Stimulated activated CD8-positive, alpha-beta memory T cell treated with anti-CD3 and anti-CD28 coated beads, Interleukin-15, amount 100 ng/mL, for 48 hours (primary cell): ENCODE measurements around the gene NOSIP.

Experiments
- DNase-seq, 2 donors: peaks; one replicate each; pipeline ENCODE4 v3.0.0-alpha.2; 2020; ENCODE audit warnings: low read depth in 2 of 2

Gene NOSIP

GRCh38 chr19:49546825-49547565 is 33.4 kb downstream of the NOSIP start:
- no peak for DNase-seq

- DNase-seq, result no peak
Observed at GRCh38 chr19:49544154-49544553, 36.2 kb downstream of the NOSIP start.

- DNase-seq, result no peak
Observed at GRCh38 chr19:49543032-49543431, 37.3 kb downstream of the NOSIP start.

GRCh38 chr19:49542446-49542845 is 37.9 kb downstream of the NOSIP start:
- no peak for DNase-seq

- no peak for DNase-seq
Observed at GRCh38 chr19:49541914-49542313, 38.4 kb downstream of the NOSIP start.

GRCh38 chr19:49539192-49539952 is 41.0 kb downstream of the NOSIP start:
- DNase-seq, result no peak

- DNase-seq, result no peak
Observed at GRCh38 chr19:49538643-49539042, 41.7 kb downstream of the NOSIP start.

GRCh38 chr19:49536921-49537462 is 43.4 kb downstream of the NOSIP start:
- DNase-seq, result no peak

GRCh38 chr19:49534632-49535385 is 45.5 kb downstream of the NOSIP start:
- no peak for DNase-seq

- peak; percentile 58 to 65 for DNase-seq
Observed at GRCh38 chr19:49533551-49534488, 46.5 kb downstream of the NOSIP start.

GRCh38 chr19:49530708-49531107 is 49.6 kb downstream of the NOSIP start:
- no peak for DNase-seq

- DNase-seq, result no peak
Observed at GRCh38 chr19:49528211-49528771, 52.1 kb downstream of the NOSIP start.

- no peak for DNase-seq
Observed at GRCh38 chr19:49524812-49525455, 55.4 kb downstream of the NOSIP start.

GRCh38 chr19:49520705-49521319 is 59.5 kb downstream of the NOSIP start:
- no peak for DNase-seq

GRCh38 chr19:49518033-49518432 is 62.3 kb downstream of the NOSIP start:
- no peak for DNase-seq

- no peak for DNase-seq
Observed at GRCh38 chr19:49515767-49516166, 64.6 kb downstream of the NOSIP start.

- DNase-seq, result no peak
Observed at GRCh38 chr19:49514151-49514550, 66.2 kb downstream of the NOSIP start.

- DNase-seq, result no peak
Observed at GRCh38 chr19:49513746-49514118, 66.6 kb downstream of the NOSIP start.

- DNase-seq, result no peak
Observed at GRCh38 chr19:49512970-49513745, 67.2 kb downstream of the NOSIP start.
